ENCODE measurements around the gene QSOX2. TPM values are rescaled to one million over a fixed set of nuclear protein-coding genes. Genes with fewer than 3 reads are reported as not detected.
A peak's percentile ranks its signal among the peaks of the same experiment; 100 is the strongest.

The QSOX2 gene
- total and polyA plus RNA-seq, 8 donors, result 6.8 to 19.1 (median 10.9) TPM

DNA sequence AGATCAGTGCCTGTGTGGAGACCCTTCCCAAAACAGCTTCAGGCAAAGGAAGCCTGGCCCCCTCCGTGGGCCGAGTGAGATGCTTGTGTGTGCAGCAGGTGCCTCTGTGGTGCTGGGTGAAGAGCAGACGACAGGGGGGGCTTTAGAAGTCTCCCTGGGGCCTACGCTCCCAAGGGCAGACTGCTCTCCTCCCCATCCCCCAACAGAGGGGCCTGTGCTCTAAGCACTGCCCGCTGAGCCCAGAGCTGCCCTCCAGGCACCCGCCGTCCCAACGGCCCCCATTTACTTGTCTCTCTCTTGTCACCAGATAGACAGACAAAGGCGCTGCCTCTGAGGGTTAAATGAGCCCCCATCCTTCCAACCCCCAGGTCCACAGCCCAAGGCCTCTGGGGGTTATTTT, 38.0 kb downstream of the QSOX2 start:
- intact Hi-C loops (cut with DNase I), result no loop called here
- Histone ChIP-seq H3K9me3 (no peaks in the 10 kb centered on the region), H3K4me3 (no peak overlapping the region), H3K4me1 (no peaks in the 10 kb centered on the region), H3K27me3 (peaks cover 0 to 9% (median 2%) of the 10 kb centered on the region in 4 donors), H3K27ac (no peak overlapping the region), H3K36me3 (peaks cover 0 to 13% (median 0%) of the 10 kb centered on the region in 3 donors)
- DNase-seq, result no peak
- ATAC-seq, result no peak
- FAIRE-seq, result no peak
- TF ChIP-seq, protein P1, sequence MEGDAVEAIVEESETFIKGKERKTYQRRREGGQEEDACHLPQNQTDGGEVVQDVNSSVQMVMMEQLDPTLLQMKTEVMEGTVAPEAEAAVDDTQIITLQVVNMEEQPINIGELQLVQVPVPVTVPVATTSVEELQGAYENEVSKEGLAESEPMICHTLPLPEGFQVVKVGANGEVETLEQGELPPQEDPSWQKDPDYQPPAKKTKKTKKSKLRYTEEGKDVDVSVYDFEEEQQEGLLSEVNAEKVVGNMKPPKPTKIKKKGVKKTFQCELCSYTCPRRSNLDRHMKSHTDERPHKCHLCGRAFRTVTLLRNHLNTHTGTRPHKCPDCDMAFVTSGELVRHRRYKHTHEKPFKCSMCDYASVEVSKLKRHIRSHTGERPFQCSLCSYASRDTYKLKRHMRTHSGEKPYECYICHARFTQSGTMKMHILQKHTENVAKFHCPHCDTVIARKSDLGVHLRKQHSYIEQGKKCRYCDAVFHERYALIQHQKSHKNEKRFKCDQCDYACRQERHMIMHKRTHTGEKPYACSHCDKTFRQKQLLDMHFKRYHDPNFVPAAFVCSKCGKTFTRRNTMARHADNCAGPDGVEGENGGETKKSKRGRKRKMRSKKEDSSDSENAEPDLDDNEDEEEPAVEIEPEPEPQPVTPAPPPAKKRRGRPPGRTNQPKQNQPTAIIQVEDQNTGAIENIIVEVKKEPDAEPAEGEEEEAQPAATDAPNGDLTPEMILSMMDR (IDR thresholded peaks at IDR 0.05), result no peak
- 82 to 85% methylated on average over 9 of the region's 9 CpGs for WGBS, 2 donors

DNA sequence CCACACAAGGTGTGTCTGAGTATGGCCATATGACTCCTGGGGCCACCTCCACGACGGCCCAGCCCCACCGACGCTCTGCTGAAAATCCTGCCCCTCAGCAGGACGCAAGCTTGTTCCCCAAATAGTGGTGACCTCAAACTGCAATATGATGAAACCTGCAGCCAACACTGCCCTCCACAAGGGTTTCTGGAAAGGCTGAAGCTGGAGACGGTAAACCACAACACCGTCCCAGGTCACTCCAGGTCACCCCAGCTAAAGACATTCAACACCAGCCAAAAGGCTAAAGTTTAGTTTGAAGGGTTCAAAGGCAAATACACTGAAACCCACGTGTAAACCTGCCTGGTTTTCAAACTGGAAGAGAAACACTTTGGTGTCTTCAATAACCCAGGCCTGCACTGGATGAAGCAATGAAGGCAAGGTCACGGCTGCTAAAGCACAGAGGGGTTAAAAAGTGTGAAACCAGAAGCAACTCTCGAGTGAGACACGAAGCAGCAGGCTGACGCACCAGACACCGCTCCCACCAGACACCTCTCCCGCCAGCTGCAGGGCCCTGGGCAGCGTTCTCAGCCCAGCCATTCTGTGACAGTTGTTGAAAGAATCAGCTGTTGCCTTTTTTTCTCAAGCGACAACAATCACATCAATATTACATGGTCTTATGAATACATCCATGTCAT, 38.9 kb downstream of the QSOX2 start:
- FAIRE-seq (no peak), ATAC-seq (no peak), DNase-seq (peak in 1 of 6 donors; percentile 11)
- H3K9me3 ChIP-seq, result no peaks in the 10 kb centered on the region
- intact Hi-C loops (cut with DNase I), result no loop called here
- TF ChIP-seq, protein P1 (IDR thresholded peaks at IDR 0.05), result no peak
- no peak overlapping the region for H3K4me3 ChIP-seq
- H3K36me3 ChIP-seq, result peaks cover 0 to 13% (median 0%) of the 10 kb centered on the region in 3 donors
- WGBS, 2 donors, result 83 to 84% methylated on average over 16 of the region's 16 CpGs
- H3K27ac ChIP-seq, result no peak overlapping the region
- no peaks in the 10 kb centered on the region for H3K4me1 ChIP-seq
- H3K27me3 ChIP-seq, result peaks cover 0 to 18% (median 5%) of the 10 kb centered on the region in 4 donors

DNA sequence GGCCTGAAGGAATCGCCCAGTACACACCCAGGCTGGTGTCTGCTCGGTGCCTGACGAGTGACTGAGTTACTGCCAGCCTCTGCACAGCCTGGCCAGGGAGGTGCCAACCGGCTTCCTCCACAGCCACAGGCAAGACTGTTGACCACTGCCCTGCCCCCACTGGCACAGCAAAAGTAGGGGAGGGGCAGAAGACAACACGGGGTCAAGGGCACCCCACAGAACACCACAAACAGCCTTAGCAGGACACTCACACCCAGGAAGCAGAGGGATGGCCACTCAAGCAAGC, 40.0 kb downstream of the QSOX2 start:
- Histone ChIP-seq H3K36me3 (peaks cover 0 to 6% (median 0%) of the 10 kb centered on the region in 3 donors), H3K9me3 (no peaks in the 10 kb centered on the region), H3K4me1 (no peaks in the 10 kb centered on the region), H3K27ac (no peak overlapping the region), H3K4me3 (no peak overlapping the region), H3K27me3 (peaks cover 0 to 28% (median 5%) of the 10 kb centered on the region in 4 donors)
- FAIRE-seq, result no peak
- intact Hi-C loops (cut with DNase I), result no loop called here
- no peak for DNase-seq
- TF ChIP-seq, protein P1 (IDR thresholded peaks at IDR 0.05), result no peak
- WGBS, 2 donors, result 77 to 87% methylated on average over 5 of the region's 5 CpGs
- ATAC-seq, result no peak

DNA sequence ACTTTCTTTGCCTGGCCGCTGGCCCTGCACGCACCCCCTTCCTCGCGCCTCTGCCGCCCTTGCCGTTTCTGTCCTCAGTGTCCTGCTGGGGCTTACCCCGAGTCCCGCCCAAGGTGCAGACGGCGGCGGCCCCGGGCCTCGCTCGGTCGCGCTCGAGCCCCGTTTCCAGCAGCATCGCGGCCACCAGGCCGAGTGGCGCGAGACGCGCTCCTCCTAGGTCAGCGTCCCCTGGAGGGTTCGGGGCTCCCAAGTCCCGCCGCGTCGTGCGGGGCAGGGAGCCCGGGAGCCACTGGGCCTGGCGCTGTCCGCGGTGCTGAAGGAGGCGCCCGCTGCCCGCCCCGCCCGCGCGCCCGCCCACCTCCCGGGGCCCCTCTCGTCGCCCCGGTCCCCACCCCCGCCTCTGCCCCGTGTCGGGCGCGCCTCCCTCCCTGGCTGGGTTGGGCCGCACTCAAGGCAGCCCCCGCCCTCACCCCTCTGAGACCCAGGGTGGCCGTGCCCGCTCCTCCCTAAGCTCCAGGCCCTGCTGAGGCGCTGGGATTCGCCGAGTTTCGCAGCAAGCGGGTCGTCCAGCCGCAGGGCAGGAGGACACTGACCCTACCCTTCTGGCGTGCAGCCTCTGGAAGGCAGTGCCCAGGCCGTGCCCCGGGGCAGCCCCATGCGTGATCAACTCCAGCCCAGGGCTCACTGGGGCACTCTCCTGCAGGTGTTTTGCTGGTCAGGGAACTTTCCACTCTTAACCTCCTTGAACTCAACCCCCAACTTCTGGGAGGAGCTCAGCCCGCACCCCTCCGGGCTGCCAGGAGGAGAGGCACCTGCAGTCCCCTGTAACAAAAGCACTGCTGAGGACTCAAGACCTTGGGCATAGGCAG, 40.5 kb downstream of the QSOX2 start, which contains the start of gene LHX3:
Gene LHX3 (minus strand): TSS at position 291 of the 869 bp plus-strand sequence. CDS start 116 bp downstream, at position 175.
- WGBS, 2 donors, result 12 to 13% methylated on average over 63 to 70 of the region's 70 CpGs
- intact Hi-C loops (cut with DNase I), result no loop called here
- DNase-seq (peak in 2 of 6 donors; percentile 74 to 78), ATAC-seq (peak; percentile 52 to 80 (median 64)), FAIRE-seq (no peak)
- Histone ChIP-seq H3K27ac (no peak within 1 kb of the TSS), H3K9me3 (no peaks in the 10 kb centered on the region), H3K4me1 (no peaks in the 10 kb centered on the region), H3K4me3 (no peak within 1 kb of the TSS), H3K36me3 (peaks cover 0 to under 1% (median 0%) of the 10 kb centered on the region in 3 donors), H3K27me3 (peaks cover 0 to 32% (median 8%) of the 10 kb centered on the region in 4 donors)
- TF ChIP-seq, protein P1 (IDR thresholded peaks at IDR 0.05), result no peak

Data from pancreas (tissue), 10 donors.